Middle frontal gyrus (tissue), 1 donor: ENCODE data around the gene PON3.
"Not testable (repeated sequence)": the region's sequence is repeated elsewhere in the genome, so short reads cannot be mapped to it uniquely, and the experiment has no call there.

ENCODE experiments used
- DNase-seq: peaks from one replicate; pipeline ENCODE4 v3.0.0-alpha.2; 2015; ENCODE audit warnings: low spot score; ENCODE audit errors: extremely low spot score

The PON3 gene

GRCh38 chr7:95412075-95412474 lies 15.9 kb upstream of the PON3 start:
- DNase-seq = no peak

- DNase-seq = no peak
Observed at GRCh38 chr7:95411666-95412065, 15.5 kb upstream of the PON3 start.

- no peak for DNase-seq
Observed at GRCh38 chr7:95411036-95411435, 14.9 kb upstream of the PON3 start.

- no peak for DNase-seq
Observed at GRCh38 chr7:95407751-95408150, 11.6 kb upstream of the PON3 start.

GRCh38 chr7:95405800-95406199 lies 9.6 kb upstream of the PON3 start:
- DNase-seq = no peak

GRCh38 chr7:95405208-95405607 lies 9.0 kb upstream of the PON3 start:
- DNase-seq = no peak

GRCh38 chr7:95404316-95404865 lies 8.2 kb upstream of the PON3 start:
- no peak for DNase-seq

GRCh38 chr7:95398155-95398940 lies 2.2 kb upstream of the PON3 start:
- DNase-seq = no peak

GRCh38 chr7:95397381-95397780 lies 1.2 kb upstream of the PON3 start:
- no peak for DNase-seq

GRCh38 chr7:95395755-95396135 lies 430 bp downstream of the PON3 start:
- no peak for DNase-seq

GRCh38 chr7:95394370-95394769 lies 1.8 kb downstream of the PON3 start:
- DNase-seq = no peak

- no peak for DNase-seq
Observed at GRCh38 chr7:95391761-95392160, 4.4 kb downstream of the PON3 start.

GRCh38 chr7:95389516-95389915 lies 6.7 kb downstream of the PON3 start:
- DNase-seq = no peak

- DNase-seq = not testable (repeated sequence)
Observed at GRCh38 chr7:95379457-95379856, 16.7 kb downstream of the PON3 start.

- DNase-seq = no peak
Observed at GRCh38 chr7:95376632-95377400, 19.4 kb downstream of the PON3 start.

GRCh38 chr7:95375591-95376257 lies 20.5 kb downstream of the PON3 start:
- no peak for DNase-seq

- no peak for DNase-seq
Observed at GRCh38 chr7:95373323-95373722, 22.9 kb downstream of the PON3 start.

- DNase-seq = no peak
Observed at GRCh38 chr7:95368235-95368634, 27.9 kb downstream of the PON3 start.

- DNase-seq = no peak
Observed at GRCh38 chr7:95367606-95368005, 28.6 kb downstream of the PON3 start.

- DNase-seq = no peak
Observed at GRCh38 chr7:95365151-95365550, 31.0 kb downstream of the PON3 start.

- DNase-seq = no peak
Observed at GRCh38 chr7:95357623-95358022, 38.6 kb downstream of the PON3 start.
